K562 (cell line): Measurements from ENCODE around the gene ZNF750. TPM values are rescaled to one million over a fixed set of nuclear protein-coding genes. Genes with fewer than 3 reads are reported as not detected.
A peak's percentile ranks its signal among the peaks of the same experiment; 100 is the strongest.

Experiments used
- ATF7 ChIP-seq: fragments of 450-650 bp; IDR thresholded peaks from 2 replicates; pipeline ENCODE4 v1.7.1; 2014; ENCODE audit warnings: mild to moderate bottlenecking, moderate library complexity
- CBFA2T3 ChIP-seq: fragments of 450-650 bp; IDR thresholded peaks from 2 replicates; pipeline ENCODE4 v1.6.1; 2017
- CCNT2 ChIP-seq: IDR thresholded peaks from 2 replicates; pipeline ENCODE4 v1.6.1; 2011; ENCODE audit warnings: borderline replicate concordance, low read depth, mild to moderate bottlenecking, moderate library complexity, mixed read lengths, low read length; ENCODE audit not compliant: insufficient read length; ENCODE audit errors: extremely low read depth
- CHCHD3 ChIP-seq: fragments of 250-450 bp; sonication (Bioruptor Pico); IDR thresholded peaks from 2 replicates; pipeline ENCODE4 v2.1.2; 2022; ENCODE audit warnings: mild to moderate bottlenecking
- CREM ChIP-seq: IDR thresholded peaks from 2 replicates; pipeline ENCODE4 v1.6.1; 2014; ENCODE audit warnings: antibody characterized with exemption, low read depth
- E2F6 ChIP-seq, 2 experiments: IDR thresholded peaks; 2 replicates each; pipeline ENCODE4 v1.6.1; 2011; ENCODE audit warnings: borderline replicate concordance in 1 of 2, control low read depth in 1 of 2, low read depth in 1 of 2, low read length in 1 of 2, mild to moderate bottlenecking in 1 of 2, mixed read lengths in 1 of 2, moderate library complexity in 1 of 2; ENCODE audit not compliant: insufficient read depth in 1 of 2, insufficient read length in 1 of 2, poor library complexity in 1 of 2, severe bottlenecking in 1 of 2; ENCODE audit errors: extremely low read depth in 1 of 2
- EHMT2 ChIP-seq: fragments of 450-650 bp; IDR thresholded peaks from 2 replicates; pipeline ENCODE4 v1.6.1; 2018; ENCODE audit warnings: antibody characterized with exemption
- ELF2 ChIP-seq: fragments of 250-450 bp; sonication (Bioruptor Pico); IDR thresholded peaks from 2 replicates; pipeline ENCODE4 v1.5.0; 2021; ENCODE audit warnings: mild to moderate bottlenecking
- GATAD2A ChIP-seq: fragments of 450-650 bp; IDR thresholded peaks from 2 replicates; pipeline ENCODE4 v1.6.1; 2017
- HDAC2 ChIP-seq: fragments of 450-650 bp; IDR thresholded peaks from 2 replicates; pipeline ENCODE4 v1.6.1; 2016; ENCODE audit warnings: mild to moderate bottlenecking
- IRF9 ChIP-seq: fragments of 450-650 bp; IDR thresholded peaks from 2 replicates; pipeline ENCODE4 v1.6.1; 2016; ENCODE audit warnings: missing biosample characterization, missing genetic modification characterization
- KLF10 ChIP-seq: fragments of 250-450 bp; sonication (Bioruptor Pico); IDR thresholded peaks from 2 replicates; pipeline ENCODE4 v1.6.1; 2021; ENCODE audit warnings: matching md5 sums
- KLF16 ChIP-seq: IDR thresholded peaks from 2 replicates; pipeline ENCODE4 v1.6.1; 2016; ENCODE audit warnings: antibody characterized with exemption
- MTA3 ChIP-seq: fragments of 450-650 bp; formaldehyde crosslinking; IDR thresholded peaks from 2 replicates; pipeline ENCODE4 v1.6.1; 2017; ENCODE audit warnings: mild to moderate bottlenecking, borderline replicate concordance
- PHF21A ChIP-seq: fragments of 450-650 bp; IDR thresholded peaks from 2 replicates; pipeline ENCODE4 v1.6.1; 2017; ENCODE audit warnings: low read depth, borderline replicate concordance
- POLR2A ChIP-seq: fragments of 450-650 bp; conservative IDR thresholded peaks from 2 replicates; pipeline ENCODE4 v1.6.1; 2016
- SMARCE1 ChIP-seq: fragments of 450-650 bp; IDR thresholded peaks from 2 replicates; pipeline ENCODE4 v1.7.1; 2016; ENCODE audit warnings: mild to moderate bottlenecking
- SPI1 ChIP-seq: IDR thresholded peaks from 2 replicates; pipeline ENCODE4 v1.6.1; 2011; ENCODE audit warnings: low read depth, low read length, control low read depth, borderline replicate concordance
- TEAD4 ChIP-seq, 2 experiments: sonication (generic) in 1 of 2; formaldehyde crosslinking in 1 of 2; IDR thresholded peaks; 2 replicates each; pipeline versions ENCODE4 v1.6.1 to v1.8.0; 2012 to 2022; ENCODE audit warnings: borderline replicate concordance in 1 of 2, inconsistent platforms in 1 of 2, low read length in 1 of 2, mild to moderate bottlenecking in 1 of 2, missing genetic modification reagents in 1 of 2
- TFE3 ChIP-seq: fragments of 450-650 bp; formaldehyde crosslinking; IDR thresholded peaks from 2 replicates; pipeline ENCODE4 v1.4.0; 2020; ENCODE audit warnings: mild to moderate bottlenecking, mixed read lengths
- TRIM24 ChIP-seq, 2 experiments: fragments of 450-650 bp; IDR thresholded peaks; 2 replicates each; pipeline ENCODE4 v1.6.1; 2016
- ZNF668 ChIP-seq: fragments of 250-450 bp; sonication (Bioruptor Pico); IDR thresholded peaks from 2 replicates; pipeline ENCODE4 v1.8.0; 2022; ENCODE audit warnings: mild to moderate bottlenecking, inconsistent platforms
- polyA plus RNA-seq, 8 experiments: library from polyadenylated mRNA; depleted of rRNA in 4 of 8; stranded (reverse) in 5 of 8; unstranded in 3 of 8; fragments of >200 nt; fragmentation: Nextera tagmentation in 2 of 8; fragmentation: Illumina TruSeq in 1 of 8; extraction: Ambion mirVana in 2 of 8; extraction: Trizol in 1 of 8; gene quantifications; 2 replicates each; pipeline versions ENCODE4 v1.2.1 to v1.2.3, GENCODE V29; 2011 to 2014; ENCODE audit warnings: inconsistent platforms in 1 of 8, missing spikeins in 1 of 8
- total RNA-seq, 7 experiments: library from RNA; depleted of rRNA in 6 of 7; stranded (reverse); fragments of >200 nt in 6 of 7; fragmentation: Illumina TruSeq in 2 of 7; extraction: Trizol in 2 of 7; gene quantifications; 2 replicates each; pipeline versions ENCODE4 v1.2.1 to v1.2.3, GENCODE V29; 2011 to 2021; ENCODE audit warnings: low replicate concordance in 1 of 7
- TF ChIP-seq, protein P1 (sequence below): fragments of 450-650 bp; IDR thresholded peaks from 2 replicates; pipeline ENCODE4 v1.6.1; 2016
- TF ChIP-seq, protein P2 (sequence below): fragments of 250-450 bp; sonication (Bioruptor Pico); IDR thresholded peaks from 2 replicates; pipeline ENCODE4 v1.9.0; 2021; ENCODE audit warnings: mild to moderate bottlenecking, inconsistent platforms

Gene ZNF750
- total and polyA plus RNA-seq, 9 of the 15 experiments (the other 6 are each of a cell fraction or from before 2014, with no cell fraction given) = not detected

- no peak for TF ChIP-seq IRF9
- no peak for TF ChIP-seq CHCHD3 (CRISPR knock-in tag)
- no peak for TF ChIP-seq E2F6 (IDR thresholded peaks at IDR 0.05; ENCODE audit: borderline replicate concordance in 1 of 2, extremely low read depth in 1 of 2, insufficient read depth in 1 of 2, insufficient read length in 1 of 2, low read depth in 1 of 2, low read length in 1 of 2, poor library complexity in 1 of 2, severe bottlenecking in 1 of 2)
- TF ChIP-seq CBFA2T3 = peak; percentile 88
- no peak for TF ChIP-seq POLR2A
- TF ChIP-seq CCNT2 = peak; percentile 70
- TF ChIP-seq SPI1 = no peak
- peak; percentile 76 for TF ChIP-seq SMARCE1
- no peak for TF ChIP-seq EHMT2
- peak; percentile 89 for TF ChIP-seq TEAD4 (IDR thresholded peaks at IDR 0.05; ENCODE audit: low read length)
- no peak for TF ChIP-seq TEAD4 (CRISPR knock-in tag; IDR thresholded peaks at IDR 0.05; ENCODE audit: borderline replicate concordance)
- peak; percentile 92 for TF ChIP-seq HDAC2
- TF ChIP-seq, protein P1, sequence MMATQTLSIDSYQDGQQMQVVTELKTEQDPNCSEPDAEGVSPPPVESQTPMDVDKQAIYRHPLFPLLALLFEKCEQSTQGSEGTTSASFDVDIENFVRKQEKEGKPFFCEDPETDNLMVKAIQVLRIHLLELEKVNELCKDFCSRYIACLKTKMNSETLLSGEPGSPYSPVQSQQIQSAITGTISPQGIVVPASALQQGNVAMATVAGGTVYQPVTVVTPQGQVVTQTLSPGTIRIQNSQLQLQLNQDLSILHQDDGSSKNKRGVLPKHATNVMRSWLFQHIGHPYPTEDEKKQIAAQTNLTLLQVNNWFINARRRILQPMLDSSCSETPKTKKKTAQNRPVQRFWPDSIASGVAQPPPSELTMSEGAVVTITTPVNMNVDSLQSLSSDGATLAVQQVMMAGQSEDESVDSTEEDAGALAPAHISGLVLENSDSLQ = peak; percentile 46; the same call in 1 of the 2 replicates
- no peak for TF ChIP-seq TFE3 (CRISPR knock-in tag)
- TF ChIP-seq KLF16 = peak; percentile 58
- TF ChIP-seq, protein P2, sequence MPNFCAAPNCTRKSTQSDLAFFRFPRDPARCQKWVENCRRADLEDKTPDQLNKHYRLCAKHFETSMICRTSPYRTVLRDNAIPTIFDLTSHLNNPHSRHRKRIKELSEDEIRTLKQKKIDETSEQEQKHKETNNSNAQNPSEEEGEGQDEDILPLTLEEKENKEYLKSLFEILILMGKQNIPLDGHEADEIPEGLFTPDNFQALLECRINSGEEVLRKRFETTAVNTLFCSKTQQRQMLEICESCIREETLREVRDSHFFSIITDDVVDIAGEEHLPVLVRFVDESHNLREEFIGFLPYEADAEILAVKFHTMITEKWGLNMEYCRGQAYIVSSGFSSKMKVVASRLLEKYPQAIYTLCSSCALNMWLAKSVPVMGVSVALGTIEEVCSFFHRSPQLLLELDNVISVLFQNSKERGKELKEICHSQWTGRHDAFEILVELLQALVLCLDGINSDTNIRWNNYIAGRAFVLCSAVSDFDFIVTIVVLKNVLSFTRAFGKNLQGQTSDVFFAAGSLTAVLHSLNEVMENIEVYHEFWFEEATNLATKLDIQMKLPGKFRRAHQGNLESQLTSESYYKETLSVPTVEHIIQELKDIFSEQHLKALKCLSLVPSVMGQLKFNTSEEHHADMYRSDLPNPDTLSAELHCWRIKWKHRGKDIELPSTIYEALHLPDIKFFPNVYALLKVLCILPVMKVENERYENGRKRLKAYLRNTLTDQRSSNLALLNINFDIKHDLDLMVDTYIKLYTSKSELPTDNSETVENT (CRISPR knock-in tag) = no peak
- no peak for TF ChIP-seq KLF10 (CRISPR knock-in tag)
- no peak for TF ChIP-seq ZNF668 (CRISPR knock-in tag)
- no peak; a peak in 1 of 4 replicates for TF ChIP-seq TRIM24 (IDR thresholded peaks at IDR 0.05)
- TF ChIP-seq CREM = peak; percentile 47; the same call in 1 of the 2 replicates
- peak; percentile 89 for TF ChIP-seq GATAD2A
- peak; percentile 90 for TF ChIP-seq MTA3
- TF ChIP-seq ATF7 = peak; percentile 44; the same call in 1 of the 2 replicates
- no peak for TF ChIP-seq PHF21A
- TF ChIP-seq ELF2 = no peak
Observed at GRCh38 chr17:82868715-82869131, 28.9 kb upstream of the ZNF750 start (continued).
